ENCODE measurements around the gene SOCS2.
"Not testable (repeated sequence)": the region's sequence is repeated elsewhere in the genome, so short reads cannot be mapped to it uniquely, and the experiment has no call there.

- TF ChIP-seq CTCF (IDR thresholded peaks at IDR 0.05); EP300 (IDR thresholded peaks at IDR 0.05; ENCODE audit: low read depth): not testable (repeated sequence)
Measured at GRCh38 chr12:93557879-93558278, 14.6 kb upstream of the SOCS2 start.
